Cardiac muscle cell (in vitro differentiated cells and primary cell): ENCODE results near the gene AKR7A3. TPM values are rescaled to one million over a fixed set of nuclear protein-coding genes. Genes with fewer than 3 reads are reported as not detected.

Experiments
- DNase-seq, 2 donors: peaks; one replicate each; pipeline versions ENCODE4 v3.0.0 to v3.0.0-alpha.2; 2010 to 2017; ENCODE audit warnings: low read depth in 1 of 2, low spot score in 1 of 2
- H3K27ac ChIP-seq: fragments of 200-600 bp; sonication (generic); 2 replicates; pipeline ENCODE4 v1.5.1; 2016
- H3K27me3 ChIP-seq: fragments of 200-600 bp; sonication (generic); 2 replicates; pipeline ENCODE4 v1.6.0; 2016; ENCODE audit warnings: control low read depth
- H3K36me3 ChIP-seq: fragments of 200-600 bp; sonication (generic); 2 replicates; pipeline ENCODE4 v1.5.1; 2016; ENCODE audit warnings: control low read depth
- H3K4me1 ChIP-seq: fragments of 200-600 bp; sonication (generic); 2 replicates; pipeline ENCODE4 v1.8.1; 2017; ENCODE audit warnings: low read depth, mild to moderate bottlenecking, mixed run types
- H3K4me3 ChIP-seq: fragments of 200-600 bp; sonication (generic); 2 replicates; pipeline ENCODE4 v1.5.1; 2016; ENCODE audit warnings: mild to moderate bottlenecking
- H3K9me3 ChIP-seq: fragments of 200-600 bp; sonication (generic); 2 replicates; pipeline ENCODE4 v1.5.1; 2017; ENCODE audit warnings: low read depth, mild to moderate bottlenecking, control low read depth
- CTCF ChIP-seq: IDR thresholded peaks from 2 replicates; pipeline ENCODE4 v1.5.1; 2012; ENCODE audit warnings: low read depth, mild to moderate bottlenecking, low read length
- polyA plus RNA-seq: library from polyadenylated mRNA; unstranded; fragments of >200 nt; fragmentation: Nextera tagmentation; extraction: Ambion mirVana; gene quantifications from 2 replicates; pipeline ENCODE4 v1.2.1, GENCODE V29; 2016
- total RNA-seq: library from RNA; depleted of rRNA; stranded (reverse); fragments of >200 nt; gene quantifications from 2 replicates; pipeline ENCODE4 v1.2.3, GENCODE V29; 2016

Gene AKR7A3
- total and polyA plus RNA-seq, 2 experiments from 2014 or later, result 0.26 to 1.4 TPM

- TF ChIP-seq CTCF, result no peak
- Histone ChIP-seq H3K36me3 (peaks cover under 1% of the 10 kb centered on the region), H3K4me3 (peak overlapping the region; percentile 83)
Measured at GRCh38 chr1:19250629-19251304, 37.8 kb downstream of the AKR7A3 start.

DNA sequence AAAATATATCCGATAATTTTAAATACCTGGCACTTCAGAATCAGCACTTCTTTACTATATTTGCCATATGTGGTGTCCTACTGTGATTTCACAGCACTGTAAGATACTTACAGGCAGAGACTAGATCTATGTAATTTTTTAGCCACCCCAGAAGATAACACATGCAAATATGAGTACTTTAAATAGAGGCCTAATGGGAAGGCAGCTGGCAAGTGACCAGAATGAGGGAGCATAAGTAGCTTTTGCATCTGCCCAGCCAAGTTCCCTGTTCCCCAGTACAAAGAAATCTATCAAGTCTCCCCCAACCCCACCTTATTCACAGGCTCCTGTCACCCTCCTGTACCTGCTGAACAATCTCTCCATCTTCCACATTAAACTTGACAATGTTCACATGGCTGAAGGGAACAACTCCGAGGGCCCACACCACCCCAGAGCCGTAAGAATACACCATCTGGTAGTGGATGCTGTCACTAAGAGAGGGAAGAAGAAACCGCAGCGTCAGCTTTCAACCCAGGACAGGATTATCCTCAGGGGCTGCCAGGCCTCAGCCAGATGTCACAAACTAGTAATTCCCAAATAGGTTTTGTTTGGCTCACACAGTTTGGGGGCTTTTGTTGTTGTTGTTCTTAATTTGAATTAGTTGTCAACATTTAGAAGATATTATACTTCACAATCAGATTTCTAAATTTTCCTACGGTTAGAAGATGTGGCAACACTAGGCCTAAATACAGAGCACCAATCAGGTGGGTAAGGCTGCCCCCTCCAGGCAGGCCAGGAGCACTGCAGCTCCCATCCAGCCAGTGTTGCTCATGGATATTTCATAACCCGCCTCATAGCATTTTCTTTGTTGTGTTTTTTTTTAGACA lies 47.7 kb downstream of the AKR7A3 start:
- Histone ChIP-seq H3K27ac (no peak overlapping the region), H3K27me3 (no peaks in the 10 kb centered on the region), H3K9me3 (no peaks in the 10 kb centered on the region), H3K4me3 (no peak overlapping the region), H3K4me1 (no peaks in the 10 kb centered on the region), H3K36me3 (peaks cover 70% of the 10 kb centered on the region)
- peak; percentile 95 for TF ChIP-seq CTCF
- DNase-seq, result peak; percentile 55 to 85

More at GRCh38 chr1:19250629-19251304, 37.8 kb downstream of the AKR7A3 start:
- Histone ChIP-seq H3K27ac (peak overlapping the region; percentile 96), H3K27me3 (no peaks in the 10 kb centered on the region), H3K4me1 (peaks cover 16% of the 10 kb centered on the region), H3K9me3 (no peaks in the 10 kb centered on the region)
- DNase-seq, result no peak

DNA sequence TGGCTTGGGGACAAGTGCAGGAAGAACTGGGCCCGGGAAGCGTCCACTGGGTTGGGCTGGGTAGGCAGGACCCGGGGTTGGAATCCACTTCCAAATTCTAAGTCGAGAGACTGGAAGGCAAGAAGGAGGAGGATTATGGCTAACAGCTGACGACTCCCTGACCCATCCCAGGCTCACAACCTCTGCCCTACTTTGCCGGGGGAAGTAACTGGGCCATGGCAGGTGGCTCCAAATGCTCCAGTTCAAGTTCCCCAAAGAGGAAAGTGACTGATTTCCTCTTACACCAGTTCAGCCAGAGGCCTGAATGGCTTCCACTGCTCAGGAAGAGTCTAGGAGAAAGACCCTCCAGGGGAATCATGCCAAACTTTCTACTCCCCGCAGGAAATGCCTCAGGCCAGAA lies 48.7 kb downstream of the AKR7A3 start:
- DNase-seq, result no peak
- Histone ChIP-seq H3K9me3 (no peaks in the 10 kb centered on the region), H3K27me3 (no peaks in the 10 kb centered on the region), H3K4me3 (no peak overlapping the region), H3K36me3 (peaks cover 70% of the 10 kb centered on the region), H3K4me1 (no peaks in the 10 kb centered on the region), H3K27ac (no peak overlapping the region)
- no peak for TF ChIP-seq CTCF

DNA sequence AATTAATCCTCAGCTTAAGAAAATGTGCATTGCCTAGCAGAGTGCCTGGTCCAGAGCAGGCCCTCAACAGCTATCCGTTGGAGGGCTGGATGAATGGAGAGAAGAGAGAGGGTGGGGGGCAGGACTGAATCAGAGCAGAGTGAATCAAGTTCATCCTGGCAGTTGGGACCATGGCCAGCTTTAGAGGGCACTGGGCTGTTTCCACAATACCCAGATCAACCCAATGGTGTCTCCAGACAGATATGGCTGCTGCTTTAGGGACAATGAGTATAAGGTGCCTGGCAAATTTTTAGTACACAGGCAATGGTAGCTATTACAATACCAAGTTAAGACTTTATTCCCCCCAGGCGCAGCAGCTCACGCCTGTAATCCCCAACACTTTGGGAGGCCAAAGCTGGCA lies 54.3 kb downstream of the AKR7A3 start:
- DNase-seq, result no peak
- no peak for TF ChIP-seq CTCF
- Histone ChIP-seq H3K4me1 (no peaks in the 10 kb centered on the region), H3K9me3 (no peaks in the 10 kb centered on the region), H3K27me3 (no peaks in the 10 kb centered on the region), H3K4me3 (no peak overlapping the region), H3K36me3 (peaks cover 68% of the 10 kb centered on the region), H3K27ac (no peak overlapping the region)

Other genes starting within 250 kb of the AKR7A3 start
- gene UBR4, start 78.5 kb downstream of the AKR7A3 start, total RNA-seq, result 105 and 206 TPM in 2 replicates
- 76.4 and 96.6 TPM in 2 replicates for gene UBR4, start 78.5 kb downstream of the AKR7A3 start, polyA plus RNA-seq
- 26.6 and 37.0 TPM in 2 replicates for gene EMC1, start 37.2 kb downstream of the AKR7A3 start, total RNA-seq
- gene EMC1, start 37.2 kb downstream of the AKR7A3 start, polyA plus RNA-seq, result 25.0 and 33.3 TPM in 2 replicates
- 21.3 and 28.8 TPM in 2 replicates for gene MRTO4, start 37.0 kb downstream of the AKR7A3 start, total RNA-seq
- gene MRTO4, start 37.0 kb downstream of the AKR7A3 start, polyA plus RNA-seq, result 29.9 and 33.6 TPM in 2 replicates
- 155 and 195 TPM in 2 replicates for gene AKR7A2, start 23.4 kb upstream of the AKR7A3 start, total RNA-seq
- 157 and 168 TPM in 2 replicates for gene AKR7A2, start 23.4 kb upstream of the AKR7A3 start, polyA plus RNA-seq
- 21.1 and 34.3 TPM in 2 replicates for gene SLC66A1, start 23.6 kb upstream of the AKR7A3 start, total RNA-seq
- gene SLC66A1, start 23.6 kb upstream of the AKR7A3 start, polyA plus RNA-seq, result 17.2 and 24.0 TPM in 2 replicates
- gene CAPZB, start 196.8 kb upstream of the AKR7A3 start, total RNA-seq, result 86.2 and 127 TPM in 2 replicates
- gene CAPZB, start 196.8 kb upstream of the AKR7A3 start, polyA plus RNA-seq, result 185 and 278 TPM in 2 replicates